Peyer's patch (tissue), 4 donors: ENCODE results near the gene ACRBP. TPM values are rescaled to one million over a fixed set of nuclear protein-coding genes. Genes with fewer than 3 reads are reported as not detected.
A peak's percentile ranks its signal among the peaks of the same experiment; 100 is the strongest.

Experiments used
- DNase-seq, 3 donors: peaks; one replicate each; pipeline ENCODE4 v3.0.0-alpha.2; 2017 to 2019
- H3K27ac ChIP-seq, 4 donors: fragments of 200-600 bp; sonication (generic); one replicate each; pipeline ENCODE4 v1.5.1; 2016 to 2019
- H3K27me3 ChIP-seq, 2 donors: fragments of 200-600 bp; sonication (generic); one replicate each; pipeline ENCODE4 v1.5.1; 2019
- H3K36me3 ChIP-seq, 3 donors: fragments of 200-600 bp; sonication (generic); one replicate each; pipeline ENCODE4 v1.5.1; 2016 to 2019
- H3K4me1 ChIP-seq, 4 donors: fragments of 200-600 bp; sonication (generic); one replicate each; pipeline ENCODE4 v1.5.1; 2016 to 2019
- H3K4me3 ChIP-seq, 4 donors: fragments of 200-600 bp; sonication (generic); 1 replicate in 3 of 4; 2 replicates in 1 of 4; pipeline ENCODE4 v1.5.1; 2016 to 2019; ENCODE audit warnings: mild to moderate bottlenecking in 1 of 4
- H3K9me3 ChIP-seq, 4 donors: fragments of 200-600 bp; sonication (generic); one replicate each; pipeline ENCODE4 v1.5.1; 2016 to 2019; ENCODE audit warnings: mild to moderate bottlenecking in 1 of 4
- CTCF ChIP-seq, 6 experiments: fragments of 450-650 bp in 4 of 6; fragments of 200-600 bp in 2 of 6; sonication (generic) in 1 of 6; IDR thresholded peaks; one replicate each; pipeline ENCODE4 v1.5.1; 2017 to 2019; ENCODE audit warnings: antibody characterized with exemption in 6 of 6, mild to moderate bottlenecking in 3 of 6, moderate library complexity in 1 of 6
- POLR2A ChIP-seq, 2 donors: fragments of 450-650 bp; IDR thresholded peaks; one replicate each; pipeline ENCODE4 v1.5.1; 2017; ENCODE audit warnings: antibody characterized with exemption in 2 of 2, mild to moderate bottlenecking in 2 of 2, moderate library complexity in 2 of 2
- total RNA-seq, 4 donors: library from RNA; depleted of rRNA; stranded (reverse); fragments of >200 nt; gene quantifications; one replicate each; pipeline ENCODE4 v1.1.0, GENCODE V29; 2016

Gene ACRBP
- total RNA-seq, 4 donors from 2014 or later, result 5.1 to 12.1 (median 10.3) TPM

GRCh38 chr12:6691473-6691872 is 44.2 kb upstream of the ACRBP start:
- Histone ChIP-seq H3K27ac (no peak overlapping the region), H3K4me3 (no peak overlapping the region), H3K9me3 (no peaks in the 10 kb centered on the region), H3K36me3 (no peaks in the 10 kb centered on the region), H3K4me1 (peaks cover 0 to 19% (median 15%) of the 10 kb centered on the region in 4 donors), H3K27me3 (no peaks in the 10 kb centered on the region)
- TF ChIP-seq POLR2A (IDR thresholded peaks at IDR 0.05) (no peak), CTCF (IDR thresholded peaks at IDR 0.05) (no peak)
- no peak for DNase-seq

DNA sequence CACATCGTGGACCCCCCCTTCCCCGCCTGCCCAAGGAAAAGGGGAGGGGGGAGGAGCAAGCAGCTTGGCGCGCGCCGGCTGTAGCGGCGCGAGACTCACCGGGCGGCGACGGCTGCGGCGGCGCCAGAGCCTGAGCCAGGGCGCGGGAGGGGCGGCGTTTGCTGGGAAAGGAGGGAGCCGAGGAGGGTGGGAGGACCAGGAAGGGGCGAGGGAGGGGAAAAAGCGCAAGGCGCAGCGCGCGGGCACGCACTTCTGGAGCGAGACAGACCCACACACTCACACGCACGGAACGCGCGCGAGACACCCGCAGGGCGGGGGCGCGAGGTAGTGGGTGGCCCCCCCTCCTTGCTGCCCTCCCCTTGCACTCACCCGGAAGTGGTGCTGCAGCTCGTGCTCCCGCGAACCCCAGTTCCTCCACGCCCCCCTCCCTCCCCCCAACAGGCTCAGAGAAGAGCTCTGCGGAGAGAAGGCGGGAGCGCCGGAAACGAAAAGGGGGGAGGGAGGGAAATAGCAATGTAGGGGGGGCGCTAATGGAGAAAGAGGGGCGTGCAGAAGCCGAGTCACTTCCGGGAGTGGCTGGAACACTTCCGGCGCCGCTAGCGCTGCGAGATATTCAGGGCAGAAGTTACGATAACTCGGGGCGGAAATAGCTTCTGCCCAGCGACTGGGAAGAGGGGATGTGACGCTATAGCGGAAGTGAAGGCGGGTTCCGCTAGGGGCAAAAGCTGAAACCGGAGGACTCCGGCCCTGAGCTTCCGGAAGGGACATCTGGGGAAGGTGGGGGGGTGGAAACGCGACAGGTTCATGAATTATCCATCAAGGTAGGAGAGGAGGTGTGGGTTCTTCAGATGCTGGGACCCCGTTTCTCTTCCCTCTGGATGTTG is 42.0 kb upstream of the ACRBP start, which contains the start of gene ZNF384:
ZNF384 (minus strand) TSS at position 377 of the 884 bp plus-strand sequence. CDS start 9,855 bp downstream, outside the sequence.
- Histone ChIP-seq H3K36me3 (no peaks in the 10 kb centered on the region), H3K4me1 (peaks cover 0 to 26% (median 15%) of the 10 kb centered on the region in 4 donors), H3K4me3 (peak within 1 kb of the TSS; percentile 88 to 95 (median 92)), H3K27ac (peak within 1 kb of the TSS; percentile 96 to 99 (median 98)), H3K27me3 (no peaks in the 10 kb centered on the region), H3K9me3 (no peaks in the 10 kb centered on the region)
- DNase-seq, result peak; percentile 94 to 99 (median 96)
- TF ChIP-seq CTCF (IDR thresholded peaks at IDR 0.05) (peak in 5 of 6 experiments; percentile 15 to 58 (median 42)), POLR2A (IDR thresholded peaks at IDR 0.05) (peak; percentile 54 to 57)

- Histone ChIP-seq H3K9me3 (no peaks in the 10 kb centered on the region), H3K4me1 (peaks cover 0 to 26% (median 15%) of the 10 kb centered on the region in 4 donors), H3K27me3 (no peaks in the 10 kb centered on the region), H3K27ac (peak overlapping the region; percentile 96 to 99 (median 98)), H3K4me3 (peak overlapping the region; percentile 88 to 95 (median 92)), H3K36me3 (no peaks in the 10 kb centered on the region)
- peak; percentile 73 to 88 (median 79) for DNase-seq
- TF ChIP-seq CTCF (IDR thresholded peaks at IDR 0.05), result no peak
- TF ChIP-seq POLR2A (IDR thresholded peaks at IDR 0.05), result no peak
These were observed 41.3 kb upstream of the ACRBP start for GRCh38 chr12:6688543-6688998.

DNA sequence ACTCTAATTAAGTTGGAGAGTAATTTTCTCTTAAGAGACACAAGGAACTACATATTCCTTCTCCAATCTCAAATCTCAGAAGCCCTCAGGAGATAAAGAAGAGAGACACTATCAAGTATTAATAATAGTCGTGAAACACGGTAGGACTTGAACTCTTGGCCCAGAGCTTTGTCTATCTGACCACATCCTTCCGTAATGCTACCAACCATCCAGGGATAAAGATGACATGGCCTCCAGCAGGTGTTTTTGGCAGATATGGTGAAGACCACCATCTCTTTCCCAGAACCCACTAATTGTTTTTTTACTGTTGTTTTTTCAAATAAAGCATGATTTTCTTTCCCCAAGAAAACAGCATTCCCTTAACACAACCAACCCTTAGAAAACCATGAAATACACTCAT is 38.6 kb upstream of the ACRBP start:
- H3K4me3 ChIP-seq, result no peak overlapping the region
- H3K27me3 ChIP-seq, result no peaks in the 10 kb centered on the region
- no peaks in the 10 kb centered on the region for H3K9me3 ChIP-seq
- H3K27ac ChIP-seq, result no peak overlapping the region
- no peaks in the 10 kb centered on the region for H3K36me3 ChIP-seq
- peaks cover 0 to 26% (median 15%) of the 10 kb centered on the region in 4 donors for H3K4me1 ChIP-seq
- TF ChIP-seq CTCF (IDR thresholded peaks at IDR 0.05) (no peak), POLR2A (IDR thresholded peaks at IDR 0.05) (no peak)
- no peak for DNase-seq

DNA sequence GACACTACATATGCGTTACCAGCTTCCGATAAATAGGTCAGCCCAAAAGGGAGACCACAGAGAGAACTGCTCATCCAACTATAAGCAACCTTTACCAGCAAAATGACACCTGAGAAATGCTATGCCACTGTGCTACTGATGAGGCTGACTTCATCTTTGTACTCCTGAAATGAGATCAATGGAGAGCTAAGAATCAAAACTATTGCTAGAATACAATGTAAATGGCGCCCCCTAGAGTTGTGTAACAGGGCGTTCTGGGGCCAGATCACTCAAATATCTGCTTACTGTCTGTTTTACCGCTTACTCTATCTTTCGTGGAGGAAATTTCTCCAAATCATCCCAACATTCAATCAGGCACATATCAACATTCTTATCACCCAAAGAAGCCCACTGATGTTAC is 37.4 kb upstream of the ACRBP start:
- DNase-seq, result no peak
- TF ChIP-seq CTCF (IDR thresholded peaks at IDR 0.05) (peak in 5 of 6 experiments; percentile 24 to 54 (median 45)), POLR2A (IDR thresholded peaks at IDR 0.05) (no peak)

More for the DNA sequence above, 37.4 kb upstream of the ACRBP start:
- Histone ChIP-seq H3K9me3 (no peaks in the 10 kb centered on the region), H3K27me3 (no peaks in the 10 kb centered on the region), H3K4me1 (peaks cover 0 to 26% (median 12%) of the 10 kb centered on the region in 4 donors), H3K36me3 (peaks cover 0 to 8% (median 0%) of the 10 kb centered on the region in 3 donors), H3K27ac (no peak overlapping the region), H3K4me3 (no peak overlapping the region)
